ENCODE measurements around the gene TFIP11. TPM values are rescaled to one million over a fixed set of nuclear protein-coding genes. Genes with fewer than 3 reads are reported as not detected.

The TFIP11 gene
- polyA plus RNA-seq, 4 donors = 14.5 to 33.0 (median 32.5) TPM

- DNase-seq (peak in 1 of 2 donors; percentile 51), FAIRE-seq (no peak)
- WGBS, 3 donors = 23 to 53% (median 29%) methylated on average over 1 of the region's 1 CpG
- Histone ChIP-seq H3K4me3 (ENCODE audit: low read depth in 1 of 3, low read length in 3 of 3) (no peak overlapping the region), H3K27ac (ENCODE audit: low read depth in 1 of 3, low read length in 2 of 3) (peak overlapping the region in 1 of 3 donors; percentile 2), H3K4me1 (ENCODE audit: control insufficient read depth in 3 of 3, insufficient read depth in 2 of 3, low read depth in 1 of 3, low read length in 2 of 3) (peaks cover 2 to 11% (median 3%) of the 10 kb centered on the region in 3 donors), H3K9me3 (ENCODE audit: control insufficient read depth in 2 of 2, insufficient read depth in 1 of 2, low read depth in 1 of 2, low read length in 1 of 2) (no peaks in the 10 kb centered on the region), H3K27me3 (ENCODE audit: control insufficient read depth in 3 of 3, insufficient read depth in 3 of 3, low read length in 3 of 3) (no peaks in the 10 kb centered on the region), H3K36me3 (ENCODE audit: control insufficient read depth in 3 of 3, insufficient read depth in 2 of 3, low read depth in 1 of 3, low read length in 3 of 3) (peaks cover 0 to 13% (median 7%) of the 10 kb centered on the region in 3 donors)
Observed at GRCh38 chr22:26513838-26514237, 1.6 kb upstream of the TFIP11 start.

- no peak overlapping the region for H3K4me3 ChIP-seq (ENCODE audit: low read depth in 1 of 3, low read length in 3 of 3)
- H3K4me1 ChIP-seq (ENCODE audit: control insufficient read depth in 3 of 3, insufficient read depth in 2 of 3, low read depth in 1 of 3, low read length in 2 of 3) = peaks cover 2 to 11% (median 6%) of the 10 kb centered on the region in 3 donors
- peaks cover 18 to 47% (median 27%) of the 10 kb centered on the region in 3 donors for H3K36me3 ChIP-seq (ENCODE audit: control insufficient read depth in 3 of 3, insufficient read depth in 2 of 3, low read depth in 1 of 3, low read length in 3 of 3)
- no peaks in the 10 kb centered on the region for H3K9me3 ChIP-seq (ENCODE audit: control insufficient read depth in 2 of 2, insufficient read depth in 1 of 2, low read depth in 1 of 2, low read length in 1 of 2)
- DNase-seq = no peak
- H3K27ac ChIP-seq (ENCODE audit: low read depth in 1 of 3, low read length in 2 of 3) = no peak overlapping the region
- FAIRE-seq = no peak
- no peaks in the 10 kb centered on the region for H3K27me3 ChIP-seq (ENCODE audit: control insufficient read depth in 3 of 3, insufficient read depth in 3 of 3, low read length in 3 of 3)
Observed at GRCh38 chr22:26508148-26508547, 4.1 kb downstream of the TFIP11 start.

- Histone ChIP-seq H3K27ac (ENCODE audit: low read depth in 1 of 3, low read length in 2 of 3) (no peak overlapping the region), H3K27me3 (ENCODE audit: control insufficient read depth in 3 of 3, insufficient read depth in 3 of 3, low read length in 3 of 3) (no peaks in the 10 kb centered on the region), H3K36me3 (ENCODE audit: control insufficient read depth in 3 of 3, insufficient read depth in 2 of 3, low read depth in 1 of 3, low read length in 3 of 3) (peaks cover 33 to 57% (median 33%) of the 10 kb centered on the region in 3 donors), H3K4me1 (ENCODE audit: control insufficient read depth in 3 of 3, insufficient read depth in 2 of 3, low read depth in 1 of 3, low read length in 2 of 3) (peaks cover 0 to 3% (median 0%) of the 10 kb centered on the region in 3 donors), H3K4me3 (ENCODE audit: low read depth in 1 of 3, low read length in 3 of 3) (no peak overlapping the region), H3K9me3 (ENCODE audit: control insufficient read depth in 2 of 2, insufficient read depth in 1 of 2, low read depth in 1 of 2, low read length in 1 of 2) (no peaks in the 10 kb centered on the region)
- WGBS, 3 donors = 73 to 85% (median 75%) methylated on average over 1 of the region's 1 CpG
- DNase-seq = no peak
- no peak for FAIRE-seq
Observed at GRCh38 chr22:26503758-26504157, 8.5 kb downstream of the TFIP11 start.

DNA sequence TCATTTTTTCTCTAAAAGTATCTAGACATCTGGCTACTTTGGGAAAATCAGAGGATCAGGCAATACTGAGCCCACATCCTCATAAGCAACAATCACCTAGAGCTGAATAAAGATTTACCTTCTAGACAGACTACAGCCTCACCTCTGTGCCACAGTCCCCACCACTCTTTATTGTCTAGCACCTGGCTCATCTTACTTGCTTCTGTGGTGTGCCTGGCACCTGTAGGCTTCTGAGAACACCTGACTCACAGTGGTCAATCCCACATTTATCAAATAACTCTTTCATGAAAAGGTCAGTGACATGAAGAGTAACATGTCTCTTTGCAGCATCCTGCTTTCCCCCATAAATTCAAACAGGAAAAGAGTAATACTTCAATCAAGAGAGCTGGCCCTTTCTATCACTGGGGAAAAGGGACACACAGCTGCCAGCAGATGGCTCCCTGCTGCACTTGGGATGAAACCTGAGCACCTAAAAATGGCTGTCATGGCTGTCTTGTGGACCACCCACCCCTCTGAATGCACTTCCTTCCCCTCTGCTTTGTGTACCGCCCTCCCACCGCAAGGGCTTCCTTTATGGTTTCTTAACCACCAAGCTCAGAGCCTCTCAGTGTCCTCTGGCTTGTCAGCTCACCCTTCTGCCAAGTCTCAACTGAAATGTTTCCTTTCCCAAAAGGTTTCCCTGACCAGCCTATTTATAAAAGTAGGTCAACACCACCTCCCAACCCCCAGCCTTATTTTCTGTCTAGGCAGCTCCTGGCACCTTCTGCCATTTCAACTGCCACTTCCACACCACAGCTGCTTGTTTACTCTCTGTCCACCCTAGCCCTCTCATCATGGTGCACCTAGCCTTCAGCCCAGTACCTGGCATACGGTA is 9.3 kb downstream of the TFIP11 start:
- DNase-seq (peak; percentile 40 to 44), FAIRE-seq (no peak)
- Histone ChIP-seq H3K27ac (ENCODE audit: low read depth in 1 of 3, low read length in 2 of 3) (peak overlapping the region in 1 of 3 donors; percentile 4), H3K36me3 (ENCODE audit: control insufficient read depth in 3 of 3, insufficient read depth in 2 of 3, low read depth in 1 of 3, low read length in 3 of 3) (peaks cover 34 to 58% (median 36%) of the 10 kb centered on the region in 3 donors), H3K27me3 (ENCODE audit: control insufficient read depth in 3 of 3, insufficient read depth in 3 of 3, low read length in 3 of 3) (no peaks in the 10 kb centered on the region), H3K9me3 (ENCODE audit: control insufficient read depth in 2 of 2, insufficient read depth in 1 of 2, low read depth in 1 of 2, low read length in 1 of 2) (no peaks in the 10 kb centered on the region), H3K4me3 (ENCODE audit: low read depth in 1 of 3, low read length in 3 of 3) (no peak overlapping the region), H3K4me1 (ENCODE audit: control insufficient read depth in 3 of 3, insufficient read depth in 2 of 3, low read depth in 1 of 3, low read length in 2 of 3) (peaks cover 0 to 3% (median 0%) of the 10 kb centered on the region in 3 donors)
- 38 to 65% (median 65%) methylated on average over 3 of the region's 3 CpGs for WGBS, 3 donors

GRCh38 chr22:26501996-26502395 is 10.3 kb downstream of the TFIP11 start:
- 81 to 89% (median 88%) methylated on average over 2 of the region's 2 CpGs for WGBS, 3 donors
- FAIRE-seq (no peak), DNase-seq (no peak)
- Histone ChIP-seq H3K4me3 (ENCODE audit: low read depth in 1 of 3, low read length in 3 of 3) (no peak overlapping the region), H3K27me3 (ENCODE audit: control insufficient read depth in 3 of 3, insufficient read depth in 3 of 3, low read length in 3 of 3) (no peaks in the 10 kb centered on the region), H3K9me3 (ENCODE audit: control insufficient read depth in 2 of 2, insufficient read depth in 1 of 2, low read depth in 1 of 2, low read length in 1 of 2) (no peaks in the 10 kb centered on the region), H3K27ac (ENCODE audit: low read depth in 1 of 3, low read length in 2 of 3) (no peak overlapping the region), H3K36me3 (ENCODE audit: control insufficient read depth in 3 of 3, insufficient read depth in 2 of 3, low read depth in 1 of 3, low read length in 3 of 3) (peaks cover 32 to 56% (median 36%) of the 10 kb centered on the region in 3 donors), H3K4me1 (ENCODE audit: control insufficient read depth in 3 of 3, insufficient read depth in 2 of 3, low read depth in 1 of 3, low read length in 2 of 3) (peaks cover 0 to 3% (median 2%) of the 10 kb centered on the region in 3 donors)

DNA sequence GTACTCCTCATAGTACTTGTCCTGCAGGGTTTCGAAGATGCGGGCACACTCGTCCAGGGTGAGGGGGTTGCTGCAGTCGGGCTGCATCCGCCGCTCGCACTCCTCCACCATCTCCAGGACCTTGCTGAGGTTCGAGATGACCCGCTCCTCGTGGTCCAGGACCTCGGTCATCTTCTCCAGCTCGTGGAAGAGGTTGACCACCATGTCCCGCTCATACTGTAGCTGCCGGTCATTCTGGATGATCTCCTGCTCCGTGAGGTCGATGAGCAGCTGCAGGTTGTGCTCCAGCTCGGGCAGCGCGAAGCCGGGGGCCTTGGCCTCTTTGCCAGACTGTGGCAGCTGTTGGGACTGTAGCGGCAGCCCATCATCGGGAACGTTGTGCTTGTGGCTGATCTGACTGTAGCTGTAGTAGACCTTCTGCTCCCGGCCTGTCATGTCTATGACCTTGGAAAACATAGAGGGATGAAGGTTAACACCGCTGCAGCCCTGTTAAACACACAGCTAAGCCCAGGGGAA is 13.0 kb downstream of the TFIP11 start:
- Histone ChIP-seq H3K27ac (ENCODE audit: low read depth in 1 of 3, low read length in 2 of 3) (no peak overlapping the region), H3K27me3 (ENCODE audit: control insufficient read depth in 3 of 3, insufficient read depth in 3 of 3, low read length in 3 of 3) (no peaks in the 10 kb centered on the region), H3K4me1 (ENCODE audit: control insufficient read depth in 3 of 3, insufficient read depth in 2 of 3, low read depth in 1 of 3, low read length in 2 of 3) (peaks cover 0 to 5% (median 3%) of the 10 kb centered on the region in 3 donors), H3K9me3 (ENCODE audit: control insufficient read depth in 2 of 2, insufficient read depth in 1 of 2, low read depth in 1 of 2, low read length in 1 of 2) (no peaks in the 10 kb centered on the region), H3K36me3 (ENCODE audit: control insufficient read depth in 3 of 3, insufficient read depth in 2 of 3, low read depth in 1 of 3, low read length in 3 of 3) (peaks cover 21 to 55% (median 34%) of the 10 kb centered on the region in 3 donors), H3K4me3 (ENCODE audit: low read depth in 1 of 3, low read length in 3 of 3) (no peak overlapping the region)
- DNase-seq (no peak), FAIRE-seq (no peak)
- 92 to 93% (median 92%) methylated on average over 25 of the region's 25 CpGs for WGBS, 3 donors

GRCh38 chr22:26496456-26496855 is 15.8 kb downstream of the TFIP11 start:
- Histone ChIP-seq H3K4me1 (ENCODE audit: control insufficient read depth in 3 of 3, insufficient read depth in 2 of 3, low read depth in 1 of 3, low read length in 2 of 3) (peaks cover 0 to 5% (median 0%) of the 10 kb centered on the region in 3 donors), H3K36me3 (ENCODE audit: control insufficient read depth in 3 of 3, insufficient read depth in 2 of 3, low read depth in 1 of 3, low read length in 3 of 3) (peaks cover 31 to 62% (median 36%) of the 10 kb centered on the region in 3 donors), H3K9me3 (ENCODE audit: control insufficient read depth in 2 of 2, insufficient read depth in 1 of 2, low read depth in 1 of 2, low read length in 1 of 2) (no peaks in the 10 kb centered on the region), H3K27me3 (ENCODE audit: control insufficient read depth in 3 of 3, insufficient read depth in 3 of 3, low read length in 3 of 3) (no peaks in the 10 kb centered on the region), H3K4me3 (ENCODE audit: low read depth in 1 of 3, low read length in 3 of 3) (no peak overlapping the region), H3K27ac (ENCODE audit: low read depth in 1 of 3, low read length in 2 of 3) (no peak overlapping the region)
- no peak for DNase-seq
- 18 to 74% (median 45%) methylated on average over 4 of the region's 4 CpGs for WGBS, 3 donors
- no peak for FAIRE-seq

GRCh38 chr22:26494506-26494905 is 17.8 kb downstream of the TFIP11 start:
- Histone ChIP-seq H3K4me3 (ENCODE audit: low read depth in 1 of 3, low read length in 3 of 3) (no peak overlapping the region), H3K4me1 (ENCODE audit: control insufficient read depth in 3 of 3, insufficient read depth in 2 of 3, low read depth in 1 of 3, low read length in 2 of 3) (peaks cover 0 to 5% (median 0%) of the 10 kb centered on the region in 3 donors), H3K27ac (ENCODE audit: low read depth in 1 of 3, low read length in 2 of 3) (no peak overlapping the region), H3K27me3 (ENCODE audit: control insufficient read depth in 3 of 3, insufficient read depth in 3 of 3, low read length in 3 of 3) (no peaks in the 10 kb centered on the region), H3K9me3 (ENCODE audit: control insufficient read depth in 2 of 2, insufficient read depth in 1 of 2, low read depth in 1 of 2, low read length in 1 of 2) (no peaks in the 10 kb centered on the region), H3K36me3 (ENCODE audit: control insufficient read depth in 3 of 3, insufficient read depth in 2 of 3, low read depth in 1 of 3, low read length in 3 of 3) (peaks cover 29 to 61% (median 42%) of the 10 kb centered on the region in 3 donors)
- no peak for FAIRE-seq
- DNase-seq = no peak

Data from small intestine (tissue), 7 donors.